PC-3 (cell line): ENCODE results near the gene GAGE10. TPM values are rescaled to one million over a fixed set of nuclear protein-coding genes. Genes with fewer than 3 reads are reported as not detected.
A peak's percentile ranks its signal among the peaks of the same experiment; 100 is the strongest.

Experiments used
- ATAC-seq: fragments of 200-7000 bp; cut with Tn5 transposase; 2 replicates; pipeline ENCODE4 v1.9.1; 2020; ENCODE audit warnings: mild to moderate bottlenecking, moderate library complexity
- BruUV-seq: library from RNA; stranded (reverse); fragments of 400-500 nt; replicated peaks from 2 replicates; lab custom pipeline; 2021; lab: Mats Ljungman, UMichigan
- CTCF ChIA-PET: fragments of 300-600 bp; sonication (Branson Sonifier 250); formaldehyde crosslinking; loops from one replicate; lab custom pipeline; 2022; ENCODE audit warnings: antibody characterized with exemption; lab: Charles Lee
- POLR2A ChIA-PET: fragments of 300-600 bp; sonication (Branson Sonifier 250); formaldehyde crosslinking; loops from one replicate; lab custom pipeline; 2022; ENCODE audit warnings: antibody characterized with exemption; ENCODE audit not compliant: unreplicated experiment; lab: Charles Lee
- DNase-seq: peaks from one replicate; pipeline ENCODE4 v3.0.0-alpha.2; 2015
- H2AFZ ChIP-seq: fragments of 300-600 bp; sonication (generic); 2 replicates; pipeline ENCODE4 v1.6.0; 2016; ENCODE audit warnings: antibody characterized with exemption, low read length
- H3F3A ChIP-seq: fragments of 300-600 bp; sonication (generic); one replicate; pipeline ENCODE4 v1.6.0; 2017; ENCODE audit warnings: antibody characterized with exemption, low read length, control low read depth, mild to moderate bottlenecking; ENCODE audit not compliant: unreplicated experiment
- H3K27ac ChIP-seq: fragments of 300-600 bp; sonication (generic); 2 replicates; pipeline ENCODE4 v1.5.1; 2016; ENCODE audit warnings: mild to moderate bottlenecking, low read length
- H3K27me3 ChIP-seq: fragments of 300-600 bp; sonication (generic); 2 replicates; pipeline ENCODE4 v1.6.1; 2016; ENCODE audit warnings: low read length, mixed read lengths
- H3K36me3 ChIP-seq: fragments of 300-600 bp; sonication (generic); 2 replicates; pipeline ENCODE4 v1.6.1; 2016; ENCODE audit warnings: low read depth, mixed run types, low read length, mixed read lengths
- H3K4me1 ChIP-seq: fragments of 300-600 bp; sonication (generic); 2 replicates; pipeline ENCODE4 v1.5.1; 2016; ENCODE audit warnings: low read length; ENCODE audit not compliant: insufficient read depth
- H3K4me2 ChIP-seq: fragments of 300-600 bp; sonication (generic); 2 replicates; pipeline ENCODE4 v1.6.0; 2016; ENCODE audit warnings: low read length
- H3K4me3 ChIP-seq: fragments of 300-600 bp; sonication (generic); 2 replicates; pipeline ENCODE4 v1.5.1; 2016; ENCODE audit warnings: mild to moderate bottlenecking, low read length, mixed read lengths
- H3K79me2 ChIP-seq: fragments of 300-600 bp; sonication (generic); 2 replicates; pipeline ENCODE4 v1.6.1; 2017; ENCODE audit warnings: low read length, mixed read lengths
- H3K9ac ChIP-seq: fragments of 300-600 bp; sonication (generic); 2 replicates; pipeline ENCODE4 v1.6.0; 2016; ENCODE audit warnings: mild to moderate bottlenecking, low read length
- H3K9me2 ChIP-seq: fragments of 300-600 bp; sonication (generic); replicated peaks from 2 replicates; pipeline ENCODE4 v1.6.1; 2016; ENCODE audit warnings: mixed run types, low read length, mixed read lengths
- H3K9me3 ChIP-seq: fragments of 300-600 bp; sonication (generic); 2 replicates; pipeline ENCODE4 v1.6.1; 2016; ENCODE audit warnings: low read length, mixed read lengths
- H4K20me1 ChIP-seq: fragments of 300-600 bp; sonication (generic); 2 replicates; pipeline ENCODE4 v1.6.1; 2016; ENCODE audit warnings: low read length, mixed read lengths
- CTCF ChIP-seq: fragments of 300-600 bp; sonication (generic); conservative IDR thresholded peaks from 2 replicates; pipeline ENCODE4 v1.5.1; 2017; ENCODE audit warnings: antibody characterized with exemption, low read depth, mild to moderate bottlenecking, low read length
- EZH2 ChIP-seq: fragments of 300-600 bp; sonication (generic); IDR thresholded peaks from one replicate; pipeline ENCODE4 v1.6.1; 2017; ENCODE audit warnings: antibody characterized with exemption, mild to moderate bottlenecking, low read length; ENCODE audit not compliant: unreplicated experiment
- EZH2phosphoT487 ChIP-seq: fragments of 300-600 bp; sonication (generic); IDR thresholded peaks from 2 replicates; pipeline ENCODE4 v1.6.1; 2018; ENCODE audit warnings: mild to moderate bottlenecking, antibody characterized with exemption, low read length, borderline replicate concordance
- intact Hi-C: fragments of 100-400 bp; cut with micrococcal nuclease; formaldehyde crosslinking; loops from 2 replicates; pipeline ENCODE4 v1.9.0; 2023
- total RNA-seq: library from RNA; depleted of rRNA; stranded (reverse); fragments of >200 nt; gene quantifications from 2 replicates; pipeline ENCODE4 v1.2.3, GENCODE V29; 2014

GAGE10 gene
- total RNA-seq, 1 experiment from 2014 or later, result not detected

- ChIA-PET CTCF (no interaction called here), POLR2A (no interaction called here)
- H4K20me1 ChIP-seq, result no peaks in the 10 kb centered on the region
- H3K4me2 ChIP-seq, result peak overlapping the region; percentile 95; the same call in 1 of the 2 replicates
- no peak for TF ChIP-seq EZH2phosphoT487
- TF ChIP-seq EZH2, result no peak
- no peak for TF ChIP-seq CTCF
- no peaks in the 10 kb centered on the region for H3K9me2 ChIP-seq
- ATAC-seq, result no peak
- H3K4me1 ChIP-seq, result peaks cover 30% of the 10 kb centered on the region
- H3K27me3 ChIP-seq, result no peaks in the 10 kb centered on the region
- H3K9ac ChIP-seq, result no peak overlapping the region
- no peaks in the 10 kb centered on the region for H3K9me3 ChIP-seq
- DNase-seq, result no peak
- no peak overlapping the region for H2AFZ ChIP-seq
- H3K36me3 ChIP-seq, result no peaks in the 10 kb centered on the region
- H3F3A ChIP-seq, result no peaks in the 10 kb centered on the region
- BruUV-seq, result no TSS peak
- no peak overlapping the region for H3K4me3 ChIP-seq
- peaks cover 35% of the 10 kb centered on the region for H3K79me2 ChIP-seq
- H3K27ac ChIP-seq, result no peak overlapping the region
- intact Hi-C loops, result no loop called here
Observed at GRCh38 chrX:49272421-49272820, 31.0 kb upstream of the GAGE10 start.

- Histone ChIP-seq H3K27ac (no peak overlapping the region), H3F3A (no peaks in the 10 kb centered on the region), H3K36me3 (no peaks in the 10 kb centered on the region), H2AFZ (no peak overlapping the region), H3K9me3 (no peaks in the 10 kb centered on the region), H3K79me2 (peaks cover 35% of the 10 kb centered on the region), H3K4me1 (peaks cover 27% of the 10 kb centered on the region), H3K9me2 (no peaks in the 10 kb centered on the region), H3K27me3 (no peaks in the 10 kb centered on the region), H4K20me1 (no peaks in the 10 kb centered on the region), H3K9ac (no peak overlapping the region), H3K4me2 (no peak overlapping the region), H3K4me3 (no peak overlapping the region)
- no TSS peak for BruUV-seq
- ATAC-seq, result no peak
- no peak for DNase-seq
- ChIA-PET POLR2A (no interaction called here), CTCF (no interaction called here)
- TF ChIP-seq EZH2phosphoT487 (no peak), EZH2 (no peak), CTCF (no peak)
- intact Hi-C loops, result no loop called here
Observed at GRCh38 chrX:49273181-49273727, 30.2 kb upstream of the GAGE10 start.

- Histone ChIP-seq H2AFZ (no peak overlapping the region), H3K27me3 (no peaks in the 10 kb centered on the region), H3K4me3 (no peak overlapping the region), H3K9me2 (no peaks in the 10 kb centered on the region), H3K4me2 (no peak overlapping the region), H3K36me3 (no peaks in the 10 kb centered on the region), H3F3A (no peaks in the 10 kb centered on the region), H3K9ac (no peak overlapping the region), H3K9me3 (no peaks in the 10 kb centered on the region), H4K20me1 (no peaks in the 10 kb centered on the region), H3K27ac (no peak overlapping the region), H3K79me2 (peaks cover 23% of the 10 kb centered on the region), H3K4me1 (peaks cover 10% of the 10 kb centered on the region)
- intact Hi-C loops, result no loop called here
- TF ChIP-seq EZH2phosphoT487 (no peak), CTCF (no peak), EZH2 (no peak)
- ATAC-seq, result no peak
- DNase-seq, result no peak
- CTCF ChIA-PET, result no interaction called here
- POLR2A ChIA-PET, result no interaction called here
- no TSS peak for BruUV-seq
Observed at GRCh38 chrX:49276207-49276606, 27.2 kb upstream of the GAGE10 start.
